Stimulated activated CD4-positive, alpha-beta T cell treated with anti-CD3 and anti-CD28 coated beads, TNF-alpha, amount 100 ng/mL, for 24 hours (primary cell): ENCODE measurements around the gene HDAC4.

Source experiments
- DNase-seq, 3 experiments: peaks; one replicate each; pipeline ENCODE4 v3.0.0-alpha.2; 2020; ENCODE audit warnings: low read depth in 3 of 3

HDAC4 gene

GRCh38 chr2:239124152-239124899 is 276.5 kb downstream of the HDAC4 start:
- no peak for DNase-seq

GRCh38 chr2:239122421-239123110 is 278.3 kb downstream of the HDAC4 start:
- DNase-seq: no peak

DNA sequence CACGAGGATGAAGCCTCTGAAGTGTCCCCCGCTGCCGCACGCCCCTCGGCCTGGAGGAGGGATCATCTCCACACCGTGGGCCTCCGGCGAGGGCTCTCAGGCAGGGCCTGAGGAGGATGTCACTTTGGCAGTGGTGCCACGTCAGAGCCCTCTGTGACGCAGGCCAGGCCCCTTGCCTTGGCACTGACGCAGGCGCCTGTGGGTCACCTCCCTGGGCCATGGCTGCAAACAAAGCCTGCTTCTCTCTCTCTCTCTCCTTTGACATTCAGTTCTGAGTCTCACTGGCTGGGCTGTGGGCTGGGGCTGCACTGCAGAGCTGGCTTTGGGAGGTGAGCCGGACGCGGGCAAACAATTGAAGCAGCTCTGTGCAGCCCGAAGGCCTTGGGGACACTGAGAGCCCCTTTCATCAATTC is 279.2 kb downstream of the HDAC4 start:
- DNase-seq: no peak

- DNase-seq: no peak
Observed at GRCh38 chr2:239120664-239121063, 280.2 kb downstream of the HDAC4 start.

GRCh38 chr2:239119346-239120126 is 281.3 kb downstream of the HDAC4 start:
- DNase-seq: no peak

DNA sequence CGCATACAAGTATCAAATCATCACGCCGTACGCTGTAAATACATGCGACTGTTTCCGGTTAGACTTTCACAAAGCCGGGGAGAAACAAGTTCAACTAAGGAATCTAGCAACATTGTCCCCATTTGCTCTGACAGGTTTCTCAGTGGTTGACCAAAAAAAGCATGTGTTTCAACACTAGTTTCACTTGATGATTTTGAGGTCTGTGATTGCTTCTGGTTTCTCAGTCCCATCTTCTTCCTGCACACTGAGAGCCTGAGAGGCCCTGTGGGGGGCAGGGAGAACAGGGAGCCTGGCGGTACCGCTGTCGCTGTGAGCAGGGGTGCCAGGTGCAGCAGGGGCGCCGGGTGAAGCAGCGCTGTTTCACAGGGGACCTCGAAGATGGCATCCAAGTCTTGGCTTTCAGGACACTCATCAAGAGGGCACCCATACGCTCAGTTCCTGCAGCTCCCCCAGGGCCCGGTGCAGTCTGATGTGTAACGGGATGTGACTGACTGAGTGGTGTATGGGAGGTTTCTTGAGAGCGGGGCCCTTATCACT is 282.1 kb downstream of the HDAC4 start:
- peak in 1 of 3 experiments; percentile 11 for DNase-seq

- no peak for DNase-seq
Observed at GRCh38 chr2:239118264-239118663, 282.6 kb downstream of the HDAC4 start.

DNA sequence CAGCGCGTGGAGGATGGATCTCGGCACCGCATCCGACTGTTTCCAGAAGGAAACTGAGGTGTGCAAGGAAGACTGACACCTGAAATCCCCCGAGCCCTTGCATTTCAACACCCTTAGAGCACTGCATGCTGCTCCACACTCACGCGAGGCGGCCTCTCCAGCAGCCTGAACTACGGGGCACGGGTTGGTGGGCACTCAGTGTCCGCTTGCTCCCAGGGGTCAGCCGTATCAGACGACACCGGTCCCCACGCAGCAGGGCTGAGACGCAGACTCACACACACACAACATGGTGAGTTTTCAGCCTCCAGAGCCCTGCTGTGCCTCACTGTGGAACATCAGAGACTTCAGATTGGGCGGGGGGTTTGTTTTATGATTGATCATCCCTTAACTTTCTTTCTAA is 283.0 kb downstream of the HDAC4 start:
- no peak for DNase-seq

DNA sequence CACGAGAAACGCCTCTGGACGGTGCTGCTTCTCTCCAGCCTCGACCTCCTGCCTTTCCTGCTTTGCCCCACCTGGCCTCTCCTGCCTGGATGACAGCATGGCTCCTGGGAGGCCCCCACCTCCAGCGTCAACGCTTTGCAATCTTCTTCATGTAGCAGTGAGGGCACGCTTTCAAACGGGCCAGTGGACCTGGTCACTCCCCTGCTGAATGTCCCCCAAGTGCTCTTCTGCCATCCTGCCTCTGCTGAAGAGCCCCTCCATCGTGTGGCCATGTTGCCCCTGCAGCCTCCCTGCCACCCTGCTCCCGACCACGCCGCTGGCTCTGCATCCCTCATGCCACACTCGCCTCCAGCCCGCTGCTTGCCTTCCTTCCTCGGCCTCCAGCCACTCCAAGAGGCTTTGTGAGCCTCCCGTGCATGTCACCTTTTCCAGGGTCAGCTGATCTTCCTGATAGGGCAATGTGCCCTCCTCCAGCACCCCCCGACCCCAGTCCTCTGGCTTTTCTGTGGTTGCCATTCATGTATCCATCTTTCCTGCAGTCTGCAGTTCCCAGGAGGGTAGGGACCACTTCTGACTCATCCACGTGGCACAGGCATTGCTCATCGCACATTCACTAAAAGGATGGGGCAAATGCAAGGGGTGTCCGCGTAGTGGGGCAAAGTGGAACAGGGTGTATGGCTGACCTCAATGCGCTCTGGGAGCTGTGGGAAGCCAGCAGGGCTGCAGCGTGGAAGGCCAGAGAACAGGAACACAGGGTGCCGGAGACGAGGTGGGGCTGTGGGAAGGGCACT is 284.2 kb downstream of the HDAC4 start:
- DNase-seq: no peak

- no peak for DNase-seq
Observed at GRCh38 chr2:239115616-239116015, 285.2 kb downstream of the HDAC4 start.

DNA sequence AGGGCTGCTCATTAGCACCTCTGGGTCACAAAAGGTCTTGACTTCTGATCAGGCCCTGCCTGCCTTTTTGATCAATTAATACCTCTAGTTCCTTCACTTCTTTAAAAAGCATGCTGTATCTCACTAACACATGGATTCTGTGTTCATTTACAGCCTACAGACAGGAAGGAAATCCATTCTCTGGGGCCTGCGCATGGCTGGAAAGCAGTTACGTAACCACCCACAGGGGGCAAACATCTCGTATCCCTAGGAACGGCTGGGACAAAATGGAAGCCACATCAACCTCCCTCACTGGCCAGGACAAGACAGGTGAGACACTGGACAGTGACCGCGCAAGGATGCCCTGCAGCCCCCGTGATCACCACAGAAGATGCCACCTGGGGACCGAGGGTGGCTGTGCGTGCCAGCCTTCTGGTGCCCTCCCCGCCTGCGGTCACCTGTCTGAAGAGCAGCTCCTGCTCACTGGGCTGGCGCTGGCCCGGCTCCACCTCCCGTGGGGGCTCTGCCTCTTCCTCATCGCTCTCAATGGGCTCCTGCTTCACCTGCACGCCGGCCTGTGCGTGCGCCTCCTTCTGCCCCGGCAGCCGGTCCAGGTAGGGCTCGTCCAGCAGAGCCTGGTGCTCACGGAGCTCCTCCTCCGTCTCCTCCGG is 286.1 kb downstream of the HDAC4 start:
- DNase-seq: no peak

- no peak for DNase-seq
Observed at GRCh38 chr2:239114119-239114581, 286.7 kb downstream of the HDAC4 start.

DNA sequence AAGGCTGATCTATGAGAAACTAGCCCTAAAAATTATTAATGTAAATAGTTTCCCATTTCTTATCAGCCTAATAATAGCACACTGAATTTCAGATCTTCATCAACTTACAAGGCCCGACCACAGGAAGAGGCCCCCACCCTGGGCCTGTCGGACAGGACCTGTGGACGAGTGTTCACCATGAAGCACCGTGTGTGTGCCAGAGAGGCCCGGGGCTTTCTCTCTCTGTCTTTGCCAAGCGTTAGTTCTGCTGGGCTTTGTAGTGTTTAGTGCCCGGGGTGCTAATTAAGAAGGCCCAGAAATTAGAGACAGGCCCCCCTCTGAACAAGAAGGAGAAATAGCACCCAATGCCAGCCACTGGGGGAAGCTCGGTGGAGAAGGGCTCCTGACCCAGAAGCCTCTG is 287.2 kb downstream of the HDAC4 start:
- no peak for DNase-seq

- no peak for DNase-seq
Observed at GRCh38 chr2:239113171-239113570, 287.6 kb downstream of the HDAC4 start.

GRCh38 chr2:239112127-239112774 is 288.6 kb downstream of the HDAC4 start:
- DNase-seq: no peak

DNA sequence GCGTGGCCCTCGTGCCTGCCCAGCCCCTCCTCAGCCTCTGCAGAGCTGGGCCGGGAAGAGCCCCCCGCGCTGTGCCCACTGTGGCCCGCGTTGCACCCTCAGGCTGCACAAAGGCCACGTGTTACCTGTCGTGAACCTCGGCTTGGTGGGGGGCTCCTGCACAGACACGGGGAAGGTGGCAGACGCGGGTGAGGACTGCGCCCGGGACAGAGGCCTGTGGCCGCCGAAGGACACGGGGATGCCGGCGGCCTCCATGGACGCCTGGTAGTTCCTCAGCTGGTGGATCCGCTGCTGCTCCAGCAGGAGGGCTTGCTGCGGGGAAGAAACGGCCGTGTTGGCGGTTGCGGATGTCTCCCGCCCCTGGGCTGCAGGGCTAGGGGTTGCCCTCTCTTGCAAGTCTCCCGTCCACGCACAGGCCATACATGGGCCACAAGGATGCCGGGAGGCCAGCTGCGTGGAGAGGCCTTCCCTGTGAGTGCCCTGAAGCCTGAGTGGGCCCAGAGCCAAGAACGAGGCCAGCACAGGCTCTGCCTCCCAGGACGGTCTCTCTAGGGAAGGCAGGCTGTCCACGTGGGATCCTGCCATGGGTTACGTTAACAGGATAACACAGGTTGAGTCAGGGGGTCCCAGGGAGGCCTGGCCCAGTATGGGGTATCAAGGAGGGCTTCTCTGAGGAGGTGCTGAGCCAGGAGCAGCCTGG is 289.3 kb downstream of the HDAC4 start:
- no peak for DNase-seq

GRCh38 chr2:239110595-239111048 is 290.2 kb downstream of the HDAC4 start:
- DNase-seq: no peak

DNA sequence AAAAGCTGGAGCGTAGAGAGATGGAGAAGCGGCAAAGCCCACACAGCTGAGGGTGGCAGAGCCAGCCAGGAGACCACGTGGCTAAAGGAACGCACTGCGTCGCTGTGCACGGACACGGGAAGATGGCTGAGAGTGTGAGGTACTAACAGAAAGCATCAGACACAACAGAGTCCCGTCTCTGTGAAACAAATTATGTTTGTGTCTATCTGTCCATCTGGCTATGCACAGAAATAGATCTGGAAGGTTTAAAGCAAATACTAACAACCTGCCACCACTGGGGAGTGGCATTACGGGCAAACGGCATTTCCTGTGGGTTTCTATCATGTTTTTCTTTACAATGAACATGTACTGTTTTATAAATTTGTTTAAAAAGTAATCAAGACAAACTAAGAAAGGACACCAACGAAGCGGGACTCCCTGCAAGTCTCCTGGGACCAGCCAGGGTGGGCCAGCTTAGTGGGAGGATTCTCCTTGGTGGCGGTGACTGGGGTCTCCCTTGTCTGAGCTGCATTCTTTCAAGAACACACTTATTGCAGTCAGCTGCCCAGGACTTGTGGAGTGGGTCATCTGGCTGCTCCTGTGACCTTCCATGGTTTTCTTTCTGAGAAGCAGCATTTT is 290.8 kb downstream of the HDAC4 start:
- DNase-seq: no peak
